Naive thymus-derived CD8-positive, alpha-beta T cell (primary cell): ENCODE measurements around the gene BTBD9. TPM values are rescaled to one million over a fixed set of nuclear protein-coding genes. Genes with fewer than 3 reads are reported as not detected.

Experiments
- ATAC-seq, 2 donors: fragments of 150-1000 bp; cut with Tn5 transposase in 1 of 2; sonication (Bioruptor Pico), chemical (Tn5 transposase) in 1 of 2; 1 replicate in 1 of 2; 2 replicates in 1 of 2; pipeline ENCODE4 v1.10.0; 2021; ENCODE audit warnings: mild to moderate bottlenecking in 2 of 2, moderate library complexity in 2 of 2
- POLR2A ChIA-PET: fragments of 350-600 bp; sonication (Branson Sonifier 250); formaldehyde crosslinking; loops from one replicate; lab custom pipeline; 2021; ENCODE audit warnings: antibody characterized with exemption; lab: Charles Lee
- DNase-seq, 10 donors: peaks; one replicate each; pipeline versions ENCODE4 v3.0.0 to v3.0.0-alpha.2; 2020 to 2022
- H3K27ac Mint-ChIP-seq, 10 donors: one replicate each; pipeline ENCODE4 v1.8.0; 2020 to 2022; ENCODE audit warnings: mild to moderate bottlenecking in 10 of 10, mixed read lengths in 10 of 10, moderate library complexity in 4 of 10, inconsistent platforms in 1 of 10
- H3K27me3 Mint-ChIP-seq, 5 donors: one replicate each; pipeline ENCODE4 v1.8.0; 2021 to 2022; ENCODE audit warnings: mixed read lengths in 5 of 5
- H3K36me3 Mint-ChIP-seq, 3 donors: one replicate each; pipeline ENCODE4 v1.8.0; 2020 to 2022; ENCODE audit warnings: mixed read lengths in 3 of 3, mild to moderate bottlenecking in 2 of 3, inconsistent platforms in 1 of 3
- H3K4me1 Mint-ChIP-seq, 4 donors: one replicate each; pipeline ENCODE4 v1.8.0; 2021 to 2022; ENCODE audit warnings: mixed read lengths in 4 of 4
- H3K4me3 Mint-ChIP-seq, 10 donors: one replicate each; pipeline ENCODE4 v1.8.0; 2020 to 2022; ENCODE audit warnings: mild to moderate bottlenecking in 10 of 10, mixed read lengths in 10 of 10, moderate library complexity in 6 of 10, inconsistent platforms in 1 of 10
- H3K9me3 Mint-ChIP-seq, 9 donors: one replicate each; pipeline ENCODE4 v1.8.0; 2020 to 2022; ENCODE audit warnings: mixed read lengths in 9 of 9, mild to moderate bottlenecking in 3 of 9, inconsistent platforms in 1 of 9, moderate library complexity in 1 of 9
- polyA plus RNA-seq, 3 donors: library from polyadenylated mRNA; unstranded; fragments of 300-500 nt; fragmentation: Illumina TruSeq; gene quantifications; one replicate each; pipeline ENCODE4 v1.2.3, GENCODE V29; 2021
- total RNA-seq, 8 experiments: library from RNA in 2 of 8; stranded (reverse) in 2 of 8; gene quantifications; one replicate each; pipeline ENCODE4 v1.2.3 and lab custom pipeline; 2021 to 2026

BTBD9 gene
- total and polyA plus RNA-seq, 5 experiments from 2014 or later: 9.3 to 32.2 (median 10.6) TPM

DNA sequence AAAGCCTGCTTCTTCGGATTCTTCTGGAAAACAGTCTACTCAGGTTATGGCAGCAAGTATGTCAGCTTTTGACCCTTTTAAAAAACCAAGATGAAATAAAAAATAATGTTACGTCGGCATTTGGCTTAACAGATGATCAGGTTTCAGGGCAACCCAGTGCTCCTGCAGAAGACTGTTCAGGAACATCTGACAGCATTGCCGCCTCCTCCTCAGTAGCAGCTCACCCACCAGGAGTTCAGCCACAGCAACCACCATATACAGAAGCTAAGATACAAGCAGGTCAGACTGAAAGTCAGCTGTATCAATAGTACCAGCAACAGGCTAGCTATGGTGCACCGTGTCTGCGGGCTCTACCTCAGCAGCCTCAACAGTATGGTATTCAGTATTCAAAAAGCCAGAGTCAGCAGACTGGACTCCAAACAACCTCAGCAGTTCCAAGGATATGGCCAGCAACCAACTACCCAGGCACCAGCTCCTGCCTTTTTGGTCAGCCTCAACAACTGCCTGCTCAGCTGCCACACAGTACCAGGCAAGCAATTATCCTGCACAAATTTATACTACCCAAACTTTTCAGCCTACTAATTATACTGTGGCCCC, 51.9 kb downstream of the BTBD9 start:
- POLR2A ChIA-PET: no interaction called here
- Mint-ChIP-seq H3K27ac (no peak overlapping the region), H3K4me1 (peaks cover 0 to 2% (median 0%) of the 10 kb centered on the region in 4 donors), H3K27me3 (no peaks in the 10 kb centered on the region), H3K36me3 (peaks cover 4 to 43% (median 27%) of the 10 kb centered on the region in 3 donors), H3K4me3 (no peak overlapping the region), H3K9me3 (no peaks in the 10 kb centered on the region)
- ATAC-seq (no peak), DNase-seq (no peak)

- no peak for ATAC-seq
- H3K4me1 Mint-ChIP-seq: peaks cover 0 to 2% (median 0%) of the 10 kb centered on the region in 4 donors
- H3K36me3 Mint-ChIP-seq: peaks cover under 1 to 51% (median 22%) of the 10 kb centered on the region in 3 donors
- DNase-seq: no peak
- POLR2A ChIA-PET: no interaction called here
- H3K27me3 Mint-ChIP-seq: no peaks in the 10 kb centered on the region
- no peaks in the 10 kb centered on the region for H3K9me3 Mint-ChIP-seq
- no peak overlapping the region for H3K4me3 Mint-ChIP-seq
- no peak overlapping the region for H3K27ac Mint-ChIP-seq
These were observed 52.7 kb downstream of the BTBD9 start for GRCh38 chr6:38586992-38587391.

DNA sequence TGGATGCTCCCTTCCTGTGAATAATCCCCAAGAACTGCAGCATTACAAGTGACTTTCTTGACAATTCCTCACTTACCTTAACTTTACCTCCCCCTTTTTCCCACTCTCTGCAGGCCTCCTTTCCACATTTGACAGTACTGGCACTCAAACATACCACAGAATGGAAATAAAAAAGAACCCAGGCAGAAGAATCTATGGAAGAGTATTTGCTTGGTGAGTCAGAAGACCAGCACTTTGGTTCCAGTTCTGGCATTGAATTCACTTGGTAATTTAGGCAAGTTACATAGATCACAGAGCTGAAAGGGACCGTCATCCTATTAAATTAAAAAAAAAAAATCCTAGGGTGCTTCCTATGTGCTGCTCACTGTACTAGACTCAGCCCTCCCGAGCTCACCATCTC, 55.0 kb downstream of the BTBD9 start:
- no peak overlapping the region for H3K4me3 Mint-ChIP-seq
- H3K27me3 Mint-ChIP-seq: no peaks in the 10 kb centered on the region
- peaks cover 0 to 71% (median 28%) of the 10 kb centered on the region in 3 donors for H3K36me3 Mint-ChIP-seq
- ATAC-seq (no peak), DNase-seq (no peak)
- H3K27ac Mint-ChIP-seq: peak overlapping the region in 2 of 10 donors; percentile 3 to 31
- peaks cover 0 to 2% (median 0%) of the 10 kb centered on the region in 4 donors for H3K4me1 Mint-ChIP-seq
- POLR2A ChIA-PET: no interaction called here
- no peaks in the 10 kb centered on the region for H3K9me3 Mint-ChIP-seq

GRCh38 chr6:38583523-38583922, 56.2 kb downstream of the BTBD9 start:
- POLR2A ChIA-PET: no interaction called here
- peaks cover 0 to 2% (median 0%) of the 10 kb centered on the region in 4 donors for H3K4me1 Mint-ChIP-seq
- H3K27me3 Mint-ChIP-seq: no peaks in the 10 kb centered on the region
- peaks cover 0 to 77% (median 32%) of the 10 kb centered on the region in 3 donors for H3K36me3 Mint-ChIP-seq
- ATAC-seq: no peak
- no peak overlapping the region for H3K27ac Mint-ChIP-seq
- DNase-seq: no peak
- H3K9me3 Mint-ChIP-seq: no peaks in the 10 kb centered on the region
- no peak overlapping the region for H3K4me3 Mint-ChIP-seq

- DNase-seq: no peak
- H3K36me3 Mint-ChIP-seq: peaks cover 0 to 83% (median 48%) of the 10 kb centered on the region in 3 donors
- H3K4me3 Mint-ChIP-seq: no peak overlapping the region
These were observed 59.7 kb downstream of the BTBD9 start for GRCh38 chr6:38580030-38580429.

DNA sequence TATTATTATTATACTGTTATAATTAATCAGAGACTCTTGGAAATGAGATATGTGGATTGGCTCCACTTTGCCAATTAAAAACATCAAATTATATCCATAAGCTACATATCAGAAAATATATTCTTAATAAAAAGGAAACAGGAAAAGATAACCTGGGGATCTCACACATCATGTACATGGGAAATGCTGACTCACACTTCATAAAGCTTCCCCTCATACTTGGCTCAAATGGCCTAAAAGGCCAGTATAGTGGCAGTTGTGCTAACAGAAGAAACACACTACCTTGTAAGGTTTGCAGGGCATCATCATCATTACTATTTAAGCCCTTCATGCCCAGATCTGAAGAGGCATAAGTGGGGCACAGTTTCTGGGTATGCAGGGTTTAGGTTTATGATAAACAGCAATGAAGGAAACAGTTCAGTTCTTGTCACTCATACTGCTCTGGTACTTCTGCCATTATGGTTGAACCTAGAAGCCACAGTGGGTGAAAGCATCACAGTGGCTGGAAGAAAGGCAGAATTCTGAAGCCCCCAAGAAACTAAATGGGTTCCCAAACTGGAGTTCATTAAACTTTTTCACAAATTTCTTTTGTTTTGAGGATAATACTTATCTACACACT, 60.6 kb downstream of the BTBD9 start:
- no peak for ATAC-seq
- Mint-ChIP-seq H3K9me3 (peaks cover 0 to 2% (median 0%) of the 10 kb centered on the region in 9 donors), H3K27ac (peak overlapping the region in 1 of 10 donors; percentile 35), H3K4me1 (peaks cover 0 to 2% (median 0%) of the 10 kb centered on the region in 4 donors), H3K27me3 (no peaks in the 10 kb centered on the region), H3K36me3 (peaks cover 5 to 82% (median 57%) of the 10 kb centered on the region in 3 donors), H3K4me3 (no peak overlapping the region)
- POLR2A ChIA-PET: no interaction called here
- DNase-seq: no peak

More at GRCh38 chr6:38580030-38580429, 59.7 kb downstream of the BTBD9 start:
- POLR2A ChIA-PET: no interaction called here
- Mint-ChIP-seq H3K27me3 (no peaks in the 10 kb centered on the region), H3K27ac (no peak overlapping the region), H3K9me3 (no peaks in the 10 kb centered on the region), H3K4me1 (peaks cover 0 to 2% (median 0%) of the 10 kb centered on the region in 4 donors)
- no peak for ATAC-seq

- POLR2A ChIA-PET: no interaction called here
- Mint-ChIP-seq H3K4me1 (peaks cover 4 to 6% (median 5%) of the 10 kb centered on the region in 4 donors), H3K9me3 (peaks cover 0 to 2% (median 0%) of the 10 kb centered on the region in 9 donors), H3K36me3 (peaks cover 5 to 73% (median 56%) of the 10 kb centered on the region in 3 donors), H3K4me3 (no peak overlapping the region), H3K27me3 (no peaks in the 10 kb centered on the region), H3K27ac (peak overlapping the region in 1 of 10 donors; percentile 36)
- DNase-seq (no peak), ATAC-seq (no peak)
These were observed 61.7 kb downstream of the BTBD9 start for GRCh38 chr6:38578075-38578474.

GRCh38 chr6:38577492-38577891, 62.2 kb downstream of the BTBD9 start:
- Mint-ChIP-seq H3K27me3 (no peaks in the 10 kb centered on the region), H3K9me3 (peaks cover 0 to 2% (median 0%) of the 10 kb centered on the region in 9 donors), H3K4me3 (no peak overlapping the region), H3K4me1 (peaks cover 4 to 7% (median 5%) of the 10 kb centered on the region in 4 donors), H3K36me3 (peaks cover 5 to 67% (median 50%) of the 10 kb centered on the region in 3 donors), H3K27ac (no peak overlapping the region)
- DNase-seq (no peak), ATAC-seq (no peak)
- POLR2A ChIA-PET: no interaction called here

GRCh38 chr6:38573801-38574395, 65.8 kb downstream of the BTBD9 start:
- H3K27ac Mint-ChIP-seq: peak overlapping the region in 8 of 10 donors; percentile 5 to 88 (median 70)
- H3K9me3 Mint-ChIP-seq: peaks cover 0 to 2% (median 0%) of the 10 kb centered on the region in 9 donors
- POLR2A ChIA-PET: no interaction called here
- no peak for DNase-seq
- peak overlapping the region in 2 of 10 donors; percentile 5 to 7 for H3K4me3 Mint-ChIP-seq
- no peaks in the 10 kb centered on the region for H3K27me3 Mint-ChIP-seq
- H3K4me1 Mint-ChIP-seq: peaks cover 11 to 24% (median 19%) of the 10 kb centered on the region in 4 donors
- no peak for ATAC-seq
- peaks cover 5 to 44% (median 39%) of the 10 kb centered on the region in 3 donors for H3K36me3 Mint-ChIP-seq

DNA sequence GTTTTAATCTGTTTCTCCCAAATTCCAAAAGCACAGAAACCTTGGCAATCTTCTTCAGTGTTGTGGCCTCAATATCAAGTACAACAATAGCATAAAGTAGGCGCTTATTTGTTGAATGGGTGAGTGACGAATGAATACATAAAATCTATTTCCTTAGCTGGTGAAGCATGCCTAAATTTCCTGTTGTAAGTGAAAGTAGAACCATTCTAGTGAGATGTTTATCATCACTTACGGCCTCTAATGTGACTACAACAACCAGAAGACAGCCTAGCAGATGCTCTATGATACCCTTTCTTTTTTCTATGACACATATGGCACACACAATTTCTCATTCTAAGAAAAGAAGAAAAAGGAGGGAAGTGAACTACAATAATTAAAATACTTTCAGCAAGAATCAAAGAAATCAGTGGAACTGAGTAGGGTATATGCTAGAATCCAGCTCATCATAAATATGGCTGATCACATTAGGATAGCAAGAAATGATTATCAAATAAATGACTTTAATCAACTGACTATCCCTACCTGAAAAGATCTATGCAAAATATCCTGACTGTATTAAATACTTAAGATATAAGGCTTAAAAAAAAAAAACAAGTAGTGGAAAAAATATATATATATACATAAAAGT, 67.4 kb downstream of the BTBD9 start:
- POLR2A ChIA-PET: interaction anchor here (1.2 kb wide), 1 partner anchor 66 kb away, joined by 3 read pairs; no protein-coding TSS in a partner anchor
- peak; percentile 93 to 96 for ATAC-seq
- Mint-ChIP-seq H3K4me1 (peaks cover 9 to 26% (median 22%) of the 10 kb centered on the region in 4 donors), H3K9me3 (peaks cover 0 to 2% (median 0%) of the 10 kb centered on the region in 9 donors), H3K4me3 (peak overlapping the region; percentile 56 to 81 (median 75)), H3K36me3 (peaks cover 5 to 43% (median 36%) of the 10 kb centered on the region in 3 donors), H3K27me3 (no peaks in the 10 kb centered on the region), H3K27ac (peak overlapping the region; percentile 84 to 96 (median 92))
- DNase-seq: peak in 4 of 10 donors; percentile 2 to 68 (median 56)

GRCh38 chr6:38571721-38572120, 68.0 kb downstream of the BTBD9 start:
- H3K27ac Mint-ChIP-seq: peak overlapping the region; percentile 84 to 96 (median 92)
- H3K27me3 Mint-ChIP-seq: no peaks in the 10 kb centered on the region
- peaks cover 9 to 26% (median 22%) of the 10 kb centered on the region in 4 donors for H3K4me1 Mint-ChIP-seq
- H3K36me3 Mint-ChIP-seq: peaks cover 5 to 40% (median 33%) of the 10 kb centered on the region in 3 donors
- DNase-seq (no peak), ATAC-seq (peak; percentile 9 to 19)
- H3K4me3 Mint-ChIP-seq: peak overlapping the region; percentile 56 to 81 (median 75)
- POLR2A ChIA-PET: interaction anchor here (1.2 kb wide), 1 partner anchor 67 kb away, joined by 3 read pairs; no protein-coding TSS in a partner anchor
- H3K9me3 Mint-ChIP-seq: peaks cover 0 to 2% (median 0%) of the 10 kb centered on the region in 9 donors

- Mint-ChIP-seq H3K27me3 (no peaks in the 10 kb centered on the region), H3K4me3 (no peak overlapping the region), H3K9me3 (peaks cover 0 to 2% (median 0%) of the 10 kb centered on the region in 9 donors), H3K36me3 (peaks cover 5 to 35% (median 28%) of the 10 kb centered on the region in 3 donors), H3K4me1 (peaks cover 9 to 26% (median 22%) of the 10 kb centered on the region in 4 donors), H3K27ac (peak overlapping the region in 5 of 10 donors; percentile 88 to 96 (median 92))
- POLR2A ChIA-PET: interaction anchor here (0.6 kb wide), 1 partner anchor 131 kb away, joined by 4 read pairs; no protein-coding TSS in a partner anchor
- DNase-seq (peak in 1 of 10 donors; percentile 9), ATAC-seq (no peak)
These were observed 69.0 kb downstream of the BTBD9 start for GRCh38 chr6:38570750-38571149.
